ENCODE measurements around the gene GTF3C5. TPM values are rescaled to one million over a fixed set of nuclear protein-coding genes. Genes with fewer than 3 reads are reported as not detected.

GTF3C5 gene
- total RNA-seq, 1 donor from 2014 or later, result 29.7 TPM

- no peak for TF ChIP-seq CTCF (IDR thresholded peaks at IDR 0.05; ENCODE audit: insufficient read depth, low read length, severe bottlenecking)
- H3K36me3 ChIP-seq (ENCODE audit: control insufficient read depth, insufficient read depth, low read length), result peaks cover 35% of the 10 kb centered on the region
Measured at GRCh38 chr9:133049043-133049442, 18.2 kb downstream of the GTF3C5 start.

GRCh38 chr9:133050142-133050541, 19.3 kb downstream of the GTF3C5 start:
- H3K27me3 ChIP-seq (ENCODE audit: control insufficient read depth, insufficient read depth, low read length), result no peaks in the 10 kb centered on the region
- TF ChIP-seq CTCF (IDR thresholded peaks at IDR 0.05; ENCODE audit: insufficient read depth, low read length, severe bottlenecking), result no peak
- H3K36me3 ChIP-seq (ENCODE audit: control insufficient read depth, insufficient read depth, low read length), result peaks cover 32% of the 10 kb centered on the region
- no peak for FAIRE-seq
- H3K4me3 ChIP-seq (ENCODE audit: low read depth, low read length), result no peak overlapping the region
- no peak for DNase-seq (ENCODE audit: low read depth)

More at GRCh38 chr9:133049043-133049442, 18.2 kb downstream of the GTF3C5 start:
- FAIRE-seq (no peak), DNase-seq (ENCODE audit: low read depth) (no peak)
- H3K4me3 ChIP-seq (ENCODE audit: low read depth, low read length), result no peak overlapping the region
- H3K27me3 ChIP-seq (ENCODE audit: control insufficient read depth, insufficient read depth, low read length), result no peaks in the 10 kb centered on the region

- FAIRE-seq (no peak), DNase-seq (ENCODE audit: low read depth) (no peak)
- no peak overlapping the region for H3K4me3 ChIP-seq (ENCODE audit: low read depth, low read length)
- H3K27me3 ChIP-seq (ENCODE audit: control insufficient read depth, insufficient read depth, low read length), result no peaks in the 10 kb centered on the region
- no peak for TF ChIP-seq CTCF (IDR thresholded peaks at IDR 0.05; ENCODE audit: insufficient read depth, low read length, severe bottlenecking)
- H3K36me3 ChIP-seq (ENCODE audit: control insufficient read depth, insufficient read depth, low read length), result peaks cover 33% of the 10 kb centered on the region
Measured at GRCh38 chr9:133050781-133051180, 20.0 kb downstream of the GTF3C5 start.

GRCh38 chr9:133051281-133051900, 20.6 kb downstream of the GTF3C5 start:
- TF ChIP-seq CTCF (IDR thresholded peaks at IDR 0.05; ENCODE audit: insufficient read depth, low read length, severe bottlenecking), result no peak
- H3K4me3 ChIP-seq (ENCODE audit: low read depth, low read length), result no peak overlapping the region
- FAIRE-seq, result no peak
- H3K36me3 ChIP-seq (ENCODE audit: control insufficient read depth, insufficient read depth, low read length), result peaks cover 28% of the 10 kb centered on the region
- DNase-seq (ENCODE audit: low read depth), result no peak
- no peaks in the 10 kb centered on the region for H3K27me3 ChIP-seq (ENCODE audit: control insufficient read depth, insufficient read depth, low read length)

- no peak for TF ChIP-seq CTCF (IDR thresholded peaks at IDR 0.05; ENCODE audit: insufficient read depth, low read length, severe bottlenecking)
- Histone ChIP-seq H3K4me3 (ENCODE audit: low read depth, low read length) (no peak overlapping the region), H3K27me3 (ENCODE audit: control insufficient read depth, insufficient read depth, low read length) (no peaks in the 10 kb centered on the region), H3K36me3 (ENCODE audit: control insufficient read depth, insufficient read depth, low read length) (peaks cover 25% of the 10 kb centered on the region)
- DNase-seq (ENCODE audit: low read depth), result no peak
- FAIRE-seq, result no peak
Measured at GRCh38 chr9:133051966-133052539, 21.3 kb downstream of the GTF3C5 start.
